Duodenal mucosa (tissue), 2 donors: Measurements from ENCODE around the gene NOL4L.
A peak's percentile ranks its signal among the peaks of the same experiment; 100 is the strongest.

Experiments
- H3K27ac ChIP-seq: one replicate; pipeline ENCODE4 v1.7.0; 2013; ENCODE audit warnings: low read depth, low read length
- H3K27me3 ChIP-seq, 2 donors: one replicate each; pipeline ENCODE4 v1.7.0; 2013; ENCODE audit warnings: low read length in 2 of 2, control low read depth in 1 of 2; ENCODE audit not compliant: insufficient read depth in 2 of 2, control insufficient read depth in 1 of 2
- H3K36me3 ChIP-seq, 2 donors: one replicate each; pipeline ENCODE4 v1.7.0; 2013; ENCODE audit warnings: low read length in 2 of 2, control low read depth in 1 of 2; ENCODE audit not compliant: insufficient read depth in 2 of 2, control insufficient read depth in 1 of 2
- H3K4me1 ChIP-seq, 2 donors: one replicate each; pipeline ENCODE4 v1.7.0; 2013; ENCODE audit warnings: low read length in 2 of 2, control low read depth in 1 of 2; ENCODE audit not compliant: insufficient read depth in 2 of 2, control insufficient read depth in 1 of 2
- H3K4me3 ChIP-seq, 2 donors: one replicate each; pipeline ENCODE4 v1.7.0; 2013; ENCODE audit warnings: low read length in 2 of 2, low read depth in 1 of 2
- H3K9ac ChIP-seq, 2 donors: one replicate each; pipeline ENCODE4 v1.7.0; 2013; ENCODE audit warnings: low read length in 2 of 2, low read depth in 1 of 2
- H3K9me3 ChIP-seq, 2 donors: one replicate each; pipeline ENCODE4 v1.7.0; 2013; ENCODE audit warnings: low read length in 2 of 2, control low read depth in 1 of 2; ENCODE audit not compliant: control insufficient read depth in 1 of 2

Gene NOL4L

DNA sequence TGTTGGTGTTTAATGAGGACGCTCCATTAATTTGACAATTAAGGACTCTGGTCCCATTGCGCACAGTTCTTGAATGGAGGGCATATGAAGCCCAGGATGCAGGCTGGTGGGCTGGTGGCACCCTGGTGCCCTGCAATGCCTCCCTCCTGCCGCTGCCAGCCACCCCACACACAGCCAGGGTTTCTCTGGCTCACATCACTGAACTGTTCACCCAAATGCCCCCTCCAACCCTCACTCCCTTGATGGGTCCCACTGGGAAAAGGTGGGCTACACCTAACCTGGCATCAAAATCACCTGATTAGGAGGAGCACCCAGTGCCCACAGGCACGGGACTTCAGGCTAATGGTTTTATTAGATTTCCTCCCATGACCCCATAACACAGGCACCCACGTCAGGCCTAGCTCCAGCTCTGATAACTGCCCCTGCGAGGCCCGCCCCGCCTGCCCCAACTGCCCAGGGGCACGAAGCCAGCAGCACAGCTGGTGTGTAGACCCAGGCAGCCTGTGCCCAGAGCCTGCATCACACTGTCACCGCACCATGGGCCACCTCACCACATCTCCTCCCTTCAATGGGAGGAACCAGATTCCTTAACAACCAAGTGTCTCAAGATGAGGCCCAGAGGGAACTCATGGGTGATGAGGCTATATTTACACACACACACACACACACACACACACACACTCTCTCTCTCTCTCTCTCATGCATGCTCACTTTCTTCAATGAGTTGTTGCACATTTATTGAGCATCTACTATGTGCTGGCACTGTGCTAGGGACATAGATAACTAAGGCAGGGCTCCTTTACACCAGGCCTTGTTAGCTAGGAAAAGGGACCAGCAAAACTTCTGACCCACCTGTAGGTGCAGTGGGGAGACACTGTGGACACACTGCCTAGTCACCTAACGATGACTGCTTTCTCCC, 107.3 kb downstream of the NOL4L start:
- H3K4me1 ChIP-seq, result peaks cover 84 to 90% of the 10 kb centered on the region in 2 donors
- H3K9me3 ChIP-seq, result no peaks in the 10 kb centered on the region
- H3K36me3 ChIP-seq, result peaks cover 0 to 1% of the 10 kb centered on the region in 2 donors
- no peak overlapping the region for H3K4me3 ChIP-seq
- no peaks in the 10 kb centered on the region for H3K27me3 ChIP-seq
- H3K9ac ChIP-seq, result peak overlapping the region in 1 of 2 donors; percentile 4
- no peak overlapping the region for H3K27ac ChIP-seq

DNA sequence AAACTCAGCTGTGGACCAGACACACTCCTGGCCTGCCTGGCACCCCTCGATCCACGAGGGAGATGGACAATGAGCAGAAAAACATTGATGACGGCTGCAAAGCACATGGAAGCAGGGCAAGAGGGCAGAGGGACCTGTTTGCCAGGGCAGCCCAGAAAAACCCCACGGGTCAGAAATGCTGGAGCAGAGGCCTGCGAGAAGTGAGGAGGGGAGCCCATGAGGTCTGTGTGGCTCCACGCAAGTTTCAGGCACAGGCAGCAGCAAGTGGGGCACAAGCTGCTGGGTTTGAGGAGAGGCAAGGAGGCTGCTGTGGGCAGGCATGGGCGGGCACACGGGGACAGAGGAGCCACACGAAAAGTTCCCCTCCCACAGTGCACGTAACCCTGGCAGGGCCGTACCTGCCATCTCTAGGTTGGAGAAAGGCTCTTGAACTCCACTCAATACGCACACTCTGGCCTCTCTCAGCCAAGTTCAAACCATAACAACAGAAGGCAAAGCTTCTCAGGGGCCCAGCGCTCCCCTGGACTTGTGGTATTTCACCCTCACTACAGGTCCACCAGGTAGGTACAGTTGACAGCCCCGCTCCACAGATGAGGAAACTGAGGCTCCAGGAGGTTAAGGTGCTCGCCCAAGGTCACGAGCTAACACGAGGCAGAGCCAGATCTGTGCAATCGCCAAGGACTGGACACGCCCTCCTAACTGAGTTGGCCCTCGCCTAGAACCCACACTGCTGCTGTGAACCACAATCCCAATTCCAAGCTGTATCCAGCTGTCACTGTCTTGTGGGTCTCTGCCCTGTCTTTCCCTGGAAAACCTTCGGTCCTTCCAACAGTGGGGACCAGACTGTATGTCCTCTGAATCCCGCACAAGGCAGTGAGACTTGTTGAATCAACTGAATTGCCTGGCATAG, 108.2 kb downstream of the NOL4L start:
- H3K27me3 ChIP-seq, result no peaks in the 10 kb centered on the region
- H3K4me3 ChIP-seq, result peak overlapping the region in 1 of 2 donors; percentile 70
- peaks cover 94 to 97% of the 10 kb centered on the region in 2 donors for H3K4me1 ChIP-seq
- H3K27ac ChIP-seq, result peak overlapping the region; percentile 50
- peaks cover 6 to 10% of the 10 kb centered on the region in 2 donors for H3K36me3 ChIP-seq
- H3K9ac ChIP-seq, result peak overlapping the region; percentile 4 to 70
- H3K9me3 ChIP-seq, result no peaks in the 10 kb centered on the region

- H3K9me3 ChIP-seq, result no peaks in the 10 kb centered on the region
- peak overlapping the region; percentile 66 to 70 for H3K4me3 ChIP-seq
- H3K9ac ChIP-seq, result peak overlapping the region; percentile 70 to 76
- H3K36me3 ChIP-seq, result peaks cover 14 to 15% of the 10 kb centered on the region in 2 donors
- H3K27ac ChIP-seq, result peak overlapping the region; percentile 89
- no peaks in the 10 kb centered on the region for H3K27me3 ChIP-seq
- peaks cover 95% of the 10 kb centered on the region in 2 donors for H3K4me1 ChIP-seq
Observed at GRCh38 chr20:32474967-32475811, 109.9 kb downstream of the NOL4L start.

- no peaks in the 10 kb centered on the region for H3K27me3 ChIP-seq
- peak overlapping the region; percentile 89 for H3K27ac ChIP-seq
- peak overlapping the region; percentile 66 to 70 for H3K4me3 ChIP-seq
- no peaks in the 10 kb centered on the region for H3K9me3 ChIP-seq
- peak overlapping the region; percentile 70 to 71 for H3K9ac ChIP-seq
- peaks cover 14 to 18% of the 10 kb centered on the region in 2 donors for H3K36me3 ChIP-seq
- peaks cover 90 to 95% of the 10 kb centered on the region in 2 donors for H3K4me1 ChIP-seq
Observed at GRCh38 chr20:32474717-32474966, 110.5 kb downstream of the NOL4L start.

GRCh38 chr20:32474009-32474716, 111.0 kb downstream of the NOL4L start:
- Histone ChIP-seq H3K36me3 (peaks cover 14 to 19% of the 10 kb centered on the region in 2 donors), H3K4me1 (peaks cover 85 to 91% of the 10 kb centered on the region in 2 donors), H3K27ac (peak overlapping the region; percentile 89), H3K4me3 (peak overlapping the region; percentile 66 to 70), H3K27me3 (no peaks in the 10 kb centered on the region), H3K9me3 (no peaks in the 10 kb centered on the region), H3K9ac (peak overlapping the region; percentile 70 to 71)

- Histone ChIP-seq H3K27ac (peak overlapping the region; percentile 89), H3K36me3 (peaks cover 14 to 19% of the 10 kb centered on the region in 2 donors), H3K4me1 (peaks cover 78 to 89% of the 10 kb centered on the region in 2 donors), H3K4me3 (peak overlapping the region; percentile 66 to 70), H3K9ac (peak overlapping the region; percentile 70 to 71), H3K27me3 (no peaks in the 10 kb centered on the region), H3K9me3 (no peaks in the 10 kb centered on the region)
Observed at GRCh38 chr20:32473231-32474008, 111.7 kb downstream of the NOL4L start.

DNA sequence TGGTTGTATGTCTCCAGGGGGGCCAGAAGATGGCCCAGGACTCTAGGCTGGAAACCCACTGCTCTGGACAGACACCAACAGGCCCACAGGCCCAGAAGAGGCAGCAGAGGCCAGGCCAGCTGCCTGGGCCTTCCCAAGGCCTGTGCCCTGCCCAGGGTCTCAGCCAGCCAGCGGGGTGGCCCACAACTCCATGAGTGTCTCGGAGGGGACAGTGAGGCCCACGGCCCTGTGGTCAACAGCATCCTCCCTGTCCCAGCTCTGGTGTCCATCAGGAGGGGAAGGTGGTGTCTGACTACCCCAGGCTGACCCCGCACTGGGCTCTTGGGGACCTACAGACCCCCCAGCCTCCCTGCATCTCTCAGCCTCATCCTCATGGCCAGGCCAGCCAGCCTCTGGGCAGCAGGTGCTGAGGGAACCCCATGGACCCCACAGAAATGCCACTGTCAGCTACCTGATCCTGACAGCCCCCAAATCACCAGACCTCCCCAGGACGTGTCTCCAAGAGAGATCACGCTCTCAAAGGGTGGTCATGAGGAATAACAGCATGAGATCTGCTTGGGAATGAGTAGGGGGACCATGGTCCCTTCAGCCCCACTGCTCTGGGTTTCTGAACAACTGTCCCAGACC, 112.4 kb downstream of the NOL4L start:
- H3K36me3 ChIP-seq, result peaks cover 14 to 19% of the 10 kb centered on the region in 2 donors
- H3K4me3 ChIP-seq, result peak overlapping the region; percentile 66 to 70
- H3K9ac ChIP-seq, result peak overlapping the region; percentile 70 to 71
- H3K27ac ChIP-seq, result peak overlapping the region; percentile 88
- H3K9me3 ChIP-seq, result no peaks in the 10 kb centered on the region
- H3K4me1 ChIP-seq, result peaks cover 77 to 89% of the 10 kb centered on the region in 2 donors
- no peaks in the 10 kb centered on the region for H3K27me3 ChIP-seq

GRCh38 chr20:32470940-32471339, 114.2 kb downstream of the NOL4L start:
- no peaks in the 10 kb centered on the region for H3K27me3 ChIP-seq
- peaks cover 75 to 89% of the 10 kb centered on the region in 2 donors for H3K4me1 ChIP-seq
- peaks cover 14 to 19% of the 10 kb centered on the region in 2 donors for H3K36me3 ChIP-seq
- no peak overlapping the region for H3K9ac ChIP-seq
- H3K27ac ChIP-seq, result no peak overlapping the region
- H3K4me3 ChIP-seq, result no peak overlapping the region
- no peaks in the 10 kb centered on the region for H3K9me3 ChIP-seq
